Kidney (tissue), 14 donors: ENCODE measurements around the gene MAGIX. TPM values are rescaled to one million over a fixed set of nuclear protein-coding genes. Genes with fewer than 3 reads are reported as not detected.

Experiments used
- DNase-seq, 5 donors: peaks; one replicate each; pipeline ENCODE4 v3.0.0-alpha.2; 2013 to 2020
- FAIRE-seq: peaks from 2 replicates; lab custom pipeline; 2012; peaks lifted over from hg19 to GRCh38; lab: Jason Lieb, UNC
- H3K27ac ChIP-seq, 2 donors: one replicate each; pipeline ENCODE4 v1.7.0; 2013; ENCODE audit warnings: low read depth in 2 of 2, low read length in 2 of 2, inconsistent platforms in 1 of 2
- H3K27me3 ChIP-seq: one replicate; pipeline ENCODE4 v1.7.1; 2013; ENCODE audit warnings: low read length, inconsistent platforms; ENCODE audit not compliant: control insufficient read depth, insufficient read depth
- H3K36me3 ChIP-seq, 3 donors: one replicate each; pipeline versions ENCODE4 v1.7.0 to v1.7.1; 2013; ENCODE audit warnings: low read length in 3 of 3, control low read depth in 1 of 3, inconsistent platforms in 1 of 3; ENCODE audit not compliant: insufficient read depth in 3 of 3, control insufficient read depth in 2 of 3
- H3K4me1 ChIP-seq, 3 donors: one replicate each; pipeline versions ENCODE4 v1.7.0 to v1.7.1; 2013; ENCODE audit warnings: low read length in 3 of 3, inconsistent platforms in 1 of 3, low read depth in 1 of 3; ENCODE audit not compliant: control insufficient read depth in 2 of 3, insufficient read depth in 2 of 3
- H3K4me3 ChIP-seq, 3 donors: one replicate each; pipeline versions ENCODE4 v1.7.0 to v1.8.1; 2013; ENCODE audit warnings: low read length in 3 of 3, control low read depth in 1 of 3, inconsistent platforms in 1 of 3
- H3K9ac ChIP-seq, 3 donors: one replicate each; pipeline versions ENCODE4 v1.7.0 to v1.7.1; 2013; ENCODE audit warnings: low read length in 3 of 3, control low read depth in 1 of 3, inconsistent platforms in 1 of 3
- H3K9me3 ChIP-seq, 3 donors: one replicate each; pipeline versions ENCODE4 v1.7.0 to v1.7.1; 2013; ENCODE audit warnings: low read length in 3 of 3, control low read depth in 1 of 3, inconsistent platforms in 1 of 3; ENCODE audit not compliant: control insufficient read depth in 2 of 3, insufficient read depth in 1 of 3
- intact Hi-C: fragments of 100-400 bp; cut with DNase I; formaldehyde crosslinking; loops from one replicate; pipeline ENCODE4 v1.11.1; 2022
- polyA plus RNA-seq: library from polyadenylated mRNA; stranded (reverse); fragments of 350-450 nt; fragmentation: Illumina TruSeq; extraction: RNeasy Lipid Tissue Mini Kit (QIAGEN cat#74804); gene quantifications from one replicate; pipeline ENCODE4 v1.2.3, GENCODE V29; 2014; ENCODE audit warnings: low read depth, low replicate concordance; ENCODE audit not compliant: insufficient read depth
- total RNA-seq: library from RNA; stranded (reverse); fragmentation: NEBNext Ultra II Directional; extraction: Animal tissue kit (Norgen Biotek cat#: 25700); gene quantifications from one replicate; pipeline ENCODE4 v1.2.1, GENCODE V29; 2021
- TF ChIP-seq, protein P1 (sequence below): IDR thresholded peaks from 3 replicates; pipeline ENCODE4 v1.5.1; 2012; ENCODE audit warnings: mild to moderate bottlenecking, moderate library complexity, borderline replicate concordance; ENCODE audit not compliant: insufficient read depth; ENCODE audit errors: extremely low read depth
- donor health status: control.
- donor health status: control.
- donor health status: control.
- donor health status: control.
- donor health status: control.
- donor health status: DM: yes; HTN: yes; CAD: no.
- donor health status: Normal renal cell carcinoma (clear cell type).

Gene MAGIX
- total and polyA plus RNA-seq, 2 donors from 2014 or later = 11.6 to 34.0 TPM

DNA sequence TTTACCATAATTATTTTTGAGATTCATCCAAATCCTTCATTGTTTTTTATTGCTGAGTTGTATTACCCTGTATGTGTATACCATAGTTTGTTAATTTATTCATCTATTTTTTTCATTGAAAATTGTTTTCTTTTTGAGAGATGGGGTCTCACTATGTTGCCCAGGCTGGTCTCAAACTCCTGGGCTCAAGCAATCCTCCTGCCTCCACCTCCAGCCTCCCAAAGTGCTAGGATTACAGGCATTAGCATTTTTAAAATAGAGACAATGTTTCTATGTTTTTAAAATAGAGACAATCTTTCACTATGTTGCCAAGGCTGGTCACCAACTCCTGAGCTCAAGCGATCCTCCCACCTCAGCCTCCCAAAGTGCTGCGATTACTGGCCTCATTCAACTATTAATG is 1.6 kb upstream of the MAGIX start:
- TF ChIP-seq, protein P1, sequence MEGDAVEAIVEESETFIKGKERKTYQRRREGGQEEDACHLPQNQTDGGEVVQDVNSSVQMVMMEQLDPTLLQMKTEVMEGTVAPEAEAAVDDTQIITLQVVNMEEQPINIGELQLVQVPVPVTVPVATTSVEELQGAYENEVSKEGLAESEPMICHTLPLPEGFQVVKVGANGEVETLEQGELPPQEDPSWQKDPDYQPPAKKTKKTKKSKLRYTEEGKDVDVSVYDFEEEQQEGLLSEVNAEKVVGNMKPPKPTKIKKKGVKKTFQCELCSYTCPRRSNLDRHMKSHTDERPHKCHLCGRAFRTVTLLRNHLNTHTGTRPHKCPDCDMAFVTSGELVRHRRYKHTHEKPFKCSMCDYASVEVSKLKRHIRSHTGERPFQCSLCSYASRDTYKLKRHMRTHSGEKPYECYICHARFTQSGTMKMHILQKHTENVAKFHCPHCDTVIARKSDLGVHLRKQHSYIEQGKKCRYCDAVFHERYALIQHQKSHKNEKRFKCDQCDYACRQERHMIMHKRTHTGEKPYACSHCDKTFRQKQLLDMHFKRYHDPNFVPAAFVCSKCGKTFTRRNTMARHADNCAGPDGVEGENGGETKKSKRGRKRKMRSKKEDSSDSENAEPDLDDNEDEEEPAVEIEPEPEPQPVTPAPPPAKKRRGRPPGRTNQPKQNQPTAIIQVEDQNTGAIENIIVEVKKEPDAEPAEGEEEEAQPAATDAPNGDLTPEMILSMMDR = no peak
- Histone ChIP-seq H3K4me1 (no peaks in the 10 kb centered on the region), H3K9me3 (no peaks in the 10 kb centered on the region), H3K9ac (no peak overlapping the region), H3K36me3 (no peaks in the 10 kb centered on the region), H3K27ac (no peak overlapping the region), H3K27me3 (no peaks in the 10 kb centered on the region), H3K4me3 (no peak overlapping the region)
- DNase-seq (no peak), FAIRE-seq (no peak)
- intact Hi-C loops = no loop called here

DNA sequence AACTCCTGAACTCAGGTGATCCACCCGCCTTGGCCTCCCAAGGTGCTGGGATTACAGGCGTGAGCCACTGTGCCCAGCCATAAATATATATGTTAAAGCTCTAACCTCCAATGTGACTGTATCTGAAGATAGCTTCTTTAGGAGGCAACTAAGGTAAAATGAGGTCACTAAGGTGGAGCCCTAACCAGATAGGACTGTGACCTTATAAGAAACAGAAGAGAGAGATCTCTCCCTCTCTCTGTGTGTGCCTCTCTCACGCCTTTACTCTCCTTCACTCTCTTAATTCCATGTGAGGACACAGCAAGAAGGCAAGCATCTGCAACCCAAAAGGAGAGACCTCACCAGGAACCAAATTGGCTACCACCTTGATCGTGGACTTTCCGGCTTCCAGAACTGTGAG is 926 bp upstream of the MAGIX start:
- H3K27ac ChIP-seq = no peak overlapping the region
- H3K9me3 ChIP-seq = no peaks in the 10 kb centered on the region
- DNase-seq = no peak
- H3K9ac ChIP-seq = no peak overlapping the region
- TF ChIP-seq, protein P1 = no peak
- intact Hi-C loops = no loop called here
- FAIRE-seq = no peak
- no peaks in the 10 kb centered on the region for H3K27me3 ChIP-seq
- no peaks in the 10 kb centered on the region for H3K36me3 ChIP-seq
- no peaks in the 10 kb centered on the region for H3K4me1 ChIP-seq
- H3K4me3 ChIP-seq = no peak overlapping the region

DNA sequence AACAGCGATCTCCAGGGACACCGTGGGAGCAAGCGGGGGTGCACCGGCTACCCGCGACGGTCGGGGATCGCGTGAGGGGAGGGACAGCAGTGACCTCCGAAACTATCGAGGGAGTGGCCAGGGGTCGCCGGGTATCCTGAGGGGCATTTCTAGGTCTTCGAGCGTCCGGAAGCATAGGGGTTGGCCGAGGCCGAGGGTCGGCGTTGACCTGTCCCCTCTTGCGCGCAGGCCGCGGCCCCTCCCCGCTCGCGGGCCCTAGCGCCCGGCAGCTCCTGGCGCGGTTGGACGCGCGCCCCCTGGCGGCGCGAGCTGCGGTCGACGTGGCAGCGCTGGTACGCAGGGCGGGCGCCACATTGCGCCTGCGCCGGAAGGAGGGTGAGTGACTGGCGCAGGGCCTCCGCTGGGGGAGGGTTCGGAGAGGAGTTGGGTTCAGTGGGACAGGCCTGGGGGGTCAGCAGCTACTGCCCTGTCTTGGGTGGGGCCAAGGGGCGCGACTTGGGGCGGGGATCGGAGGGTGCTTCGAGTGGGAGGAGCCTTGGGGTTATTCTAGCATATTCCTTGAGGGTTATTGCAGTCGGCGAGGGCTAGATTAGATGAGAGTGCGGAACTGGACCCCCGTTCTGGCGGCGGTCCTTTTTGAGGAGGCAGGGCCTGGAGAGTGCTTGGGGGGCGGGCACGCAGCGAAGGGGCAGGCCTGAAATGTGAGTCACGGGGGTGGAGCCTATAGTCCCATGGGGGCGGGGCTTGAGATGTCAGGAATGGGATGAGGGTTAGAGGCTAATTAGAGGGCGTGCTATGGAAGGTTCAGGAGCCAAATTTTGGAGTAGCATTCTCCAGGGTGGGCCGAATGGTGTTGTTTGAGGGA is 1.2 kb downstream of the MAGIX start:
- H3K4me1 ChIP-seq = no peaks in the 10 kb centered on the region
- H3K27ac ChIP-seq = peak overlapping the region; percentile 94 to 95
- no peaks in the 10 kb centered on the region for H3K9me3 ChIP-seq
- peak overlapping the region in 2 of 3 donors; percentile 20 to 60 for H3K4me3 ChIP-seq
- no peaks in the 10 kb centered on the region for H3K36me3 ChIP-seq
- no peaks in the 10 kb centered on the region for H3K27me3 ChIP-seq
- DNase-seq = peak; percentile 83 to 95 (median 92)
- TF ChIP-seq, protein P1 = peak; percentile 64
- peak overlapping the region in 1 of 3 donors; percentile 73 for H3K9ac ChIP-seq
- intact Hi-C loops = no loop called here
- FAIRE-seq = no peak
